ENCODE data around the gene S100PBP.
A peak's percentile ranks its signal among the peaks of the same experiment; 100 is the strongest.

Gene S100PBP

DNA sequence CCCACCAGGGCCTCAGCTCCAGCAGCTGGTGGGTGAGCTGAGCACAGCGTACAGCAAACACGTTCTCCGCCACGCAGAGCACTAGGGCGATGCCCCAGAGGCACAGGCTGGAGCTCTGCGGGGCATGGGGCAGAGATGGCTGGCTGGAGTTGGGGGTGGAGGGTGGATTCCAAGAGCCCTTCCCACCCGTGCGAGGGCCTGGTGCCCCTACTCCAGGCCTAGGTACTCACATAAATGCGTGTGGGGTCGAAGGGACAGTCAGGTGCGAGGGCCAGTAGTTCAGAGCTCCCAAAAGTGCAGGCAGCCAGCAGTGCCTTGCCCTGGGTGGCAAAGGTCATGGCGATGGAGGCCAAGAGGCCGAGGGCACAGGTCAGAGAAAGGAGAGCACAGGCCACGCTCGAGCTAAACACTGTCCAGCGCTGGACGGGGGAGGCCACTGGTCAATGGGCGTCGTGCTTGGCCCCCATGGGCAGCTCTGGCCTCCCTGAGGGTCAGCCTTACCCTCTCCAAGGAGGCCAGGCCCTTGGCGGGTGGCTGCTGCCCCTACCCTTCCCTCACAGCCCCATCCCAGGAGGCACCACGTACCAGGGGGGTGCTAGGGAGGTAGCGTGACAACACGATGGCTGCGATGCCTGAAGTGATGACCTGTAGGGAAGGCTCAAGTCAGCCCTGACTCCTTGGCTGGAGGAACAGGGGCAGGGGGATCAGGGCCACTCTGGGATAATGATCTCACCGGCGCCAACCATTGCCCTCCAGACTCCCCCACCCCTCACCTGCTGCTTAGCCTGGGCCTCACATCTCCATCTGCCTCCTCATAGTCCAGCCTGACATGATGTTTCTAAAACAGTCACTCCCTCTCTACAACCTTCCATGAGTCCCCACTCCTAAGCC lies 78.1 kb downstream of the S100PBP start:
- H3K4me3 ChIP-seq, result no peak overlapping the region
- DNase-seq (ENCODE audit: low spot score in 2 of 2), result no peak
- no peaks in the 10 kb centered on the region for H3K36me3 ChIP-seq (replicated peaks)
- in situ Hi-C loops (cut with MboI; ENCODE audit: low sequenced_read_pairs), result no loop called here
- no peaks in the 10 kb centered on the region; the same call in 1 of the 2 replicates for H3K9me3 ChIP-seq
- peaks cover 7% of the 10 kb centered on the region for H3K4me1 ChIP-seq
- H3K27me3 ChIP-seq (ENCODE audit: low read depth), result no peaks in the 10 kb centered on the region; the same call in 1 of the 2 replicates

DNA sequence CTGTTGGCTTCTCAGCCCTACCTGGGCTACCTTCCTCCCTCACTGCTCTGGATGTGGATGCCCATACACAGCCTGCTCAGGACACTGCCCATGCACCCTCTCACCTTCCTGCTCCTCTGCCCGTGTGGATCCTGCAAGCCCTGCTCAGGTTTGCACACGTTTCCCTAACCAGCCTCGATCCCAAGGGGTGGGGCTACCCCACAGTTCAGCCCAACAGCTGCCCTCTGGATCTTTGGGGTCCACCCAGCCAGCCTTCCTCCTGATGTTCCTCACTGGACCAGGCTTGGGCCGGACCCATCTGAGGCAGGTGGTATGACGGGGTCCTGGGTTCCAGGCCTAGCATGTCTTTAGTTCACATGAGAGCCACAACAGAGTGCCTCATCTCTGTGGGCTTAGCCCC lies 79.0 kb downstream of the S100PBP start:
- no peak for DNase-seq (ENCODE audit: low spot score in 2 of 2)
- H3K4me3 ChIP-seq, result no peak overlapping the region
- no peaks in the 10 kb centered on the region for H3K36me3 ChIP-seq (replicated peaks)
- H3K27me3 ChIP-seq (ENCODE audit: low read depth), result no peaks in the 10 kb centered on the region; the same call in 1 of the 2 replicates
- H3K4me1 ChIP-seq, result peaks cover 9% of the 10 kb centered on the region
- H3K9me3 ChIP-seq, result no peaks in the 10 kb centered on the region; the same call in 1 of the 2 replicates
- in situ Hi-C loops (cut with MboI; ENCODE audit: low sequenced_read_pairs), result no loop called here

DNA sequence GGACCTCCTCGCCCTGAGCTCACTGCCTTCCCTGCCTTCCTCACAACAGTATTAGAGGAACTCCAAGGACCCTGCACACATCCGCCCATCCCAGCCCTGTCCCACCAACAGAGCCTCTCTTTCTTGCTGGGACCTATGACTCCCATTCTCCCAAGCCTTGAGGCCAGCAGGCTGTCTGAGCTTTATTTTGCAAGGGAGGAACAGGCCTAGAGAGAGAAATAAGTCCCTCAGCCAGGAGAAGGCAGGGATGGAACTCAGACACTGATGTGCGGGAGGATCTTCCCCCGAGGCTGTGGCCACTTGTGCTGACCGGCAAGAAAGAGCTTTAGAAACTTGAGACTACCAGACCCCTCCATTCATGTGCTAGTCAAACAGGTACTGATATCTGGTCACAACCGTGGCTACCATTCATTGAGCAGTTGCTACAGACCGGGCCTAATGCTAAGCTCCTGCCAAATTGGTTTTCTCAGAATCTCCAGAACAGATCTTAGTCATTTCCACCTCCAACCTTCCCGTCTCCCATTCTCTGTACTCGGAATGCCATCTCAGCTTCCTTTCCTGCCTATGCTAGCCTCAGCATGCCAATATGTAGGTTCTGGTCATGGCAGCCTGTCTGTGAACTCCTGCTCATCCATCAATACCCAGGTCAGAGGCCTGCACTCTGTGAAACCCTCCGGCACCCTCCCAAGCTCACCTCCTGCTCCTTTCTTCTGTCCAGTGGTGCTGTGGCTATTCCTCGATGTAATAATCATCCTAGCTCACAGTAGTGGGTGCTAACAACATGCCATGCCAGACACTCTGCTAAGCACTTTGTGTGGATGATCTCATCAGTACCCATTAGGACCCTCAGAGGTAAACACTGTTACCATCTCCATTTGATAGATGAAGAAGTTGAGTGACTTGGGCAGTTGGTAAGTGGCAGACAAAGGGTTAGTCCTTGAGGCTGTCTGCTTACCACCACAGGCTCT lies 79.9 kb downstream of the S100PBP start:
- Histone ChIP-seq H3K9me3 (no peaks in the 10 kb centered on the region; the same call in 1 of the 2 replicates), H3K4me3 (no peak overlapping the region), H3K27me3 (ENCODE audit: low read depth) (no peaks in the 10 kb centered on the region), H3K4me1 (peaks cover 10% of the 10 kb centered on the region), H3K36me3 (replicated peaks) (no peaks in the 10 kb centered on the region)
- no peak for DNase-seq (ENCODE audit: low spot score in 2 of 2)
- in situ Hi-C loops (cut with MboI; ENCODE audit: low sequenced_read_pairs), result no loop called here

DNA sequence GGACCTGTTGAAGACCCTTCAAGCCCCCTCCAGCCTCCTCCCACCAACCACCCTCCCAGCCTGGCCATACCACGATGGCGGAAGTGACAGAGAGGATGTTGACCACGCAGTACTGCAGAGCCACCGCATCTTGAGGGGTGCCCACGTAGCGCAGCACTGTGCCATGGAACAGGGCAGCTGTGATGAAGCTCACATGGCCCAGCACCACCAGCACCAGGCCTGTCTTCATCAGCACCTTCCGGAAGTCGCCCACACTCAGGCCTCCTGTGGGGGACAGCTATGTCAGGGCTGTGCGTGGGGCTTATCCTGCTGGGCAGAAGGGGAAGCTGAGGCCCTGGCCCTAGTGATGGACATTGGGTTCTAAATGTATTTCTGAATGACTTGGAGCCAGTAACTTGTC lies 80.6 kb downstream of the S100PBP start:
- Histone ChIP-seq H3K4me1 (peaks cover 6% of the 10 kb centered on the region), H3K9me3 (no peaks in the 10 kb centered on the region), H3K27me3 (ENCODE audit: low read depth) (no peaks in the 10 kb centered on the region), H3K4me3 (no peak overlapping the region), H3K36me3 (replicated peaks) (no peaks in the 10 kb centered on the region)
- no peak for DNase-seq (ENCODE audit: low spot score in 2 of 2)
- in situ Hi-C loops (cut with MboI; ENCODE audit: low sequenced_read_pairs), result no loop called here

DNA sequence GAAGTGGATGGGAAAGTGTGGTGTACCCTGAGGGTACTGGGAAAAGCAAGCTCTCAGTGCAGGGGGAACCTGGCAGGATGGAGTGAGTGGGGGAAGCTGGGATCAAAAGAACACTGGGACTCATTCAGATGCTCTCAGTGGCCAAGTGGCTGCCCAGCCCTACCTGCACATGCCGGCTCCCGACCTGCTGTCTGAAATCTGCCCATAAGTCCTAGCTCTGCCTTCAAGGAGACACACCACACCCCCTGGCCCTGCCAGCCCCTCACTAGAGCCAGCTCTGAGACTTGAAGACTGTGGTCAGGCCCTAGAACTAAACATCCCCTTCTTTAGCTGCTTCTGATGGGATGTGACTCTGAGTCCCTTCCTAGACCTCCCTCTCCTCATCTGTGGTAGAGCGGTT lies 81.5 kb downstream of the S100PBP start:
- no peak for DNase-seq (ENCODE audit: low spot score in 2 of 2)
- H3K36me3 ChIP-seq (replicated peaks), result no peaks in the 10 kb centered on the region
- no peaks in the 10 kb centered on the region for H3K9me3 ChIP-seq
- H3K4me3 ChIP-seq, result no peak overlapping the region
- H3K4me1 ChIP-seq, result peaks cover 6% of the 10 kb centered on the region
- in situ Hi-C loops (cut with MboI; ENCODE audit: low sequenced_read_pairs), result no loop called here
- H3K27me3 ChIP-seq (ENCODE audit: low read depth), result no peaks in the 10 kb centered on the region

DNA sequence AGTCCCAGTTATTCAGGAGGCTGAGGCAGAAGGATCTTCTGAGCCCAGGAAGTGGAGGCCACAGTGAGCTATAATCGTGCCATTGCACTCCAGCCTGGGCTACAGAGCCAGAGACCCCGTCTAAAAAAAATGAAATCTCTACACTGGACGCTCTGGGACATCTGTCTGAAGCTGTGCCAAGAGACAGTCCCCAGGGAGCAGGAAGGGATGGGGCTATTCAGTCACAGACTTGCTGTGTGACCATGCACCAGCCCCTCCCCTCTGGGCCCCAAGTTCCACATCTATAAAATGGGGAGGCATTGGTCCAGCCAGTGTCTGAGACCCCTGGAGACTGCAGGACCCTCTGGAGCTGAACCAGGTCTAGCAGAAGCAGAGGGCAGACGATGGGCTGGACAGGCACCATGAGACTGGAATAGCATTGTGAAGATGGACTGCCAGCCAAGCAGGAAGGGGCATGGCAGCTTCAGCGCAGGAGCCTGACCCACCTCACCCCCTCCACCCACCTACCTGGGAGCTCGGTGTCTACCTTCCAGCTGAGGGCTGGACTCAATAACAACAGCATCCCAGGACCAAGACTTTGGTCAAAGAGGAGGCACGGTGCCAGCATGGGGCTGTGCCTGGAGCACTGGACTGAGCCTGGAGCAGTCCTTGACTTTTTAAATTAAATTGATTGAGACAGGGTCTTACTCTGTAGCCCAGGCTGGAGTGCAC lies 82.3 kb downstream of the S100PBP start:
- DNase-seq (ENCODE audit: low spot score in 2 of 2), result peak in 1 of 2 experiments; percentile 36
- Histone ChIP-seq H3K36me3 (replicated peaks) (no peaks in the 10 kb centered on the region), H3K9me3 (no peaks in the 10 kb centered on the region), H3K4me1 (peaks cover 6% of the 10 kb centered on the region; the same call in 1 of the 2 replicates), H3K4me3 (no peak overlapping the region), H3K27me3 (ENCODE audit: low read depth) (no peaks in the 10 kb centered on the region)
- in situ Hi-C loops (cut with MboI; ENCODE audit: low sequenced_read_pairs), result no loop called here

DNA sequence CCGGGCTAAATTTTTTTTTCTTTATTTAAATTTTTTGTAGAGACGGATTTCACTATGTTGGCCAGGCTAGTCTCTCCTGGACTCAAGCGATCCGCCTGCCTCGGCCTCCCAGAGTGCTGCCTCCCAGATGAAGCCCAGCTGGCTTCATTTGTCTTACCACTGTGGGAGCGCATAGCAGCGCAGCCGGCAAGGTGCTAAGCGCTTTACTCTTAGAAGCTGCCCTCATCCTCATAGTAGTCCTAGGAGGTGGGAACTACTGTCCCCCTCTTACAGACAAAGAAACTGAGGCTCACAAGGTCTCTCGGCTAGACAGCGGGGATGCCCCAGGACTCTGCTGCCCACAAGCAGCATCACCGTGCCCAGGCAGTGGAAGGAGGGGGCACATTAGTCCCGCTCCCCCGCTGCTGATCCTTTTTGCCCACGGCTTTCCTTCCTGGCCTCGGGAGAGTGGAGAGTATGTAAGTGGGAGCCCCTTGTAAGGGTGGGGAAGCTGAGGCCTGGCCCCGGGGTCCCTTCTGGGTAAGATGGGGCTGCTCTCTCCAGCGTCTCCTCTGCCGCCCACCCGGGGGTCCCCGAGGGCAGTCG lies 83.0 kb downstream of the S100PBP start:
- no peaks in the 10 kb centered on the region for H3K9me3 ChIP-seq
- in situ Hi-C loops (cut with MboI; ENCODE audit: low sequenced_read_pairs), result no loop called here
- H3K27me3 ChIP-seq (ENCODE audit: low read depth), result no peaks in the 10 kb centered on the region
- peaks cover 6% of the 10 kb centered on the region; the same call in 1 of the 2 replicates for H3K4me1 ChIP-seq
- no peaks in the 10 kb centered on the region for H3K36me3 ChIP-seq (replicated peaks)
- H3K4me3 ChIP-seq, result peak overlapping the region; percentile 45
- DNase-seq (ENCODE audit: low spot score in 2 of 2), result no peak

DNA sequence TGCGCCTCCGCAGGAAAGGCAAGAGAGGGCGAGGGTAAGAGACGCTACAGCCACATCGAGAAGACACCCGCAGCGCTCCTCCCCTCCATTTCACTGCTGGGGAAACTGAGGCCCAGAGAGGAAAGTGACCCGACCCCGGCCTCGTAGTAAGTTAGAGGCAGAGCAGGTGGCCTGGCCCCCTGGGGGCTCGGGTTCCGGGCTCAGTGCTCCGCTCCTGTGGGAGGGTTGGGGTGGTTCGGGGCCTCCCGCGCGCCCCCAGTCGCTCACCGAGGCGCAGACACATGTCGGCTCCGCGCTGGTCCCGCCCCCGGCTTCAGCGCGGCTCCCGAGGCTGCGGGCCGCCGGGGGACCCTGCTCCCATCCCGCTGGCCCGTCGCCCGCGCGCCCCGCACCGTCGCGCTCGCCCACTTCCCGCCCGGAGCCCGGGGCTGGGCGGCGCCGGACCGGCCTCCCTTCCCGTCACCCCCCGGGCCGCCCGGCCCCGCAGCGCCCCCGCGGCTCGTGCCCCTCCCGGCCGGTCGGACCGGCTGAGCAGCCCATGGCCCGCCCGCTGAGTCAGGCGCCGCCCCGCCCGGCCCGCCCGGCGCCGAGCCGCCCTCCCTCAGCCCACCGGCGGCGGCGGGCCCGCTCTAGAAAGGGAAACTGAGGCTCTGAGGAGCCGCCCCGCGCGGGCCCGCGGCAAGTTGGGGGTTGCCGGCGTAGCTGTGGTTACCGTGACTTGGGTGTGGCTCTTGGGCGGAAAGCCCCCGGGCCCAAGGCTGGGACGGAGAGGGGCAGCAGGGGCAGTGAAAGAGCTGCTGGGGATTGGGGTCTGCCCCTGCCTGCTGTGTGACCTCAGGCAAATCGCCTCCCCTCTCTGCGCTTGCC lies 83.7 kb downstream of the S100PBP start, which contains the start of gene TMEM54:
Gene TMEM54, minus strand, starts transcription at position 434 of the 867 bp plus-strand sequence. Its CDS starts 151 bp downstream, at position 283.
- Histone ChIP-seq H3K4me1 (peaks cover 6% of the 10 kb centered on the region; the same call in 1 of the 2 replicates), H3K27me3 (ENCODE audit: low read depth) (no peaks in the 10 kb centered on the region), H3K36me3 (replicated peaks) (no peaks in the 10 kb centered on the region), H3K4me3 (peak within 1 kb of the TSS; percentile 45), H3K9me3 (no peaks in the 10 kb centered on the region)
- DNase-seq (ENCODE audit: low spot score in 2 of 2), result peak; percentile 19 to 66
- in situ Hi-C loops (cut with MboI; ENCODE audit: low sequenced_read_pairs), result no loop called here

DNA sequence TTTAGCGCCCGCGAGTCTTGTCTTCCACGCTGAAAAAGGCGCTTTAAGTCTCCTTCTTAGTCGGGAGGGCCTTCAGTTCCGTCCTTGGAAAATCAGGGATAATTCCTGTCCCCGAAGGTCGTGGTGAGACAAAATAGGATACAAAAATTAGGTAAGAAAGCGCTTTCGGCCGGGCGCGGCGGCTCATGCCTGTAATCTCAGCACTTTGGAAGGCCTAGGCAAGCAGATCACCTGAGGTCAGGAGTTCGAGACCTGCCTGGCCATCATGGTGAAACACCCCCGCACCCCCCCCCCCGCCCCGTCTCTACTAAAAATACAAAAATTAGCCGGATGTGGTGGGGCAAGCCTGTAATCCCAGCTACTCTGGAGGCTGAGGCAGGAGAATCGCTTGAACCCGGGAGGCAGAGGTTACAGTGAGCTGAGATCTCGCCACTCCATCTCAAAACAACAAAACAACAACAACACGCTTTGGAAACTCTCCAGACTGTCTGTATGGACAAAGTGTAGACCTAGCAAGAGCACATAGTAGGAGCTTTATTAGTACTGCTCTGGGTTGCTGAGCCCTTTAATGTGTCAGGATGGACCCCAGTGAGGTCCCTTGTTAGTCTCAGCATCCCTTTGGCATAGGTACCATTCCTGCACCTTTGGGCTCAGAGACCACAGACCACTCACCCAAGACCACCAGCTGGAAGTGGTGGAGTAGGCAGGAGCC lies 84.5 kb downstream of the S100PBP start:
- in situ Hi-C loops (cut with MboI; ENCODE audit: low sequenced_read_pairs), result no loop called here
- H3K4me1 ChIP-seq, result peaks cover 6% of the 10 kb centered on the region; the same call in 1 of the 2 replicates
- peak overlapping the region; percentile 42 for H3K4me3 ChIP-seq
- no peaks in the 10 kb centered on the region for H3K27me3 ChIP-seq (ENCODE audit: low read depth)
- no peaks in the 10 kb centered on the region for H3K36me3 ChIP-seq (replicated peaks)
- no peaks in the 10 kb centered on the region for H3K9me3 ChIP-seq
- no peak for DNase-seq (ENCODE audit: low spot score in 2 of 2)

DNA sequence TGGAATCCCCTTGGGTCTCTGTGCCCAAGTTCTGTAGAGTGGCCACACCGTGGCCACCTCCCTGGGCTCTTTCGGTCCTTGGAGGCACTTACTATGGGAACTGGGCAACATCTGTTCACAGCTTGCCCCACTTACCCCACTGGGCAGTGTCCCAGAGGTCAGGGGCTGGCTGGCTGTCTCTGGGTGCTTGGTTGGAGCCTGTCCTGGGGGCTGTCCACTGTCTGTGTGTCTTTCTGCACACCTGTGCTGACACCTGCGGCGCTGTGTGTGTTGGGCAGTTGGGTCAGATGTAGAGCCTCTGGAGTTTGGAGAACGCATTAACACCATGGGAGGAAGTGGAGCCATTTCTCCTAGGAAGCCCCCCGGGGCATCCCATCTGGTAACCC lies 85.1 kb downstream of the S100PBP start:
- Histone ChIP-seq H3K4me1 (peaks cover 6% of the 10 kb centered on the region; the same call in 1 of the 2 replicates), H3K9me3 (no peaks in the 10 kb centered on the region), H3K27me3 (ENCODE audit: low read depth) (peaks cover under 1% of the 10 kb centered on the region; the same call in 1 of the 2 replicates), H3K36me3 (replicated peaks) (no peaks in the 10 kb centered on the region), H3K4me3 (no peak overlapping the region)
- DNase-seq (ENCODE audit: low spot score in 2 of 2), result no peak
- in situ Hi-C loops (cut with MboI; ENCODE audit: low sequenced_read_pairs), result no loop called here

DNA sequence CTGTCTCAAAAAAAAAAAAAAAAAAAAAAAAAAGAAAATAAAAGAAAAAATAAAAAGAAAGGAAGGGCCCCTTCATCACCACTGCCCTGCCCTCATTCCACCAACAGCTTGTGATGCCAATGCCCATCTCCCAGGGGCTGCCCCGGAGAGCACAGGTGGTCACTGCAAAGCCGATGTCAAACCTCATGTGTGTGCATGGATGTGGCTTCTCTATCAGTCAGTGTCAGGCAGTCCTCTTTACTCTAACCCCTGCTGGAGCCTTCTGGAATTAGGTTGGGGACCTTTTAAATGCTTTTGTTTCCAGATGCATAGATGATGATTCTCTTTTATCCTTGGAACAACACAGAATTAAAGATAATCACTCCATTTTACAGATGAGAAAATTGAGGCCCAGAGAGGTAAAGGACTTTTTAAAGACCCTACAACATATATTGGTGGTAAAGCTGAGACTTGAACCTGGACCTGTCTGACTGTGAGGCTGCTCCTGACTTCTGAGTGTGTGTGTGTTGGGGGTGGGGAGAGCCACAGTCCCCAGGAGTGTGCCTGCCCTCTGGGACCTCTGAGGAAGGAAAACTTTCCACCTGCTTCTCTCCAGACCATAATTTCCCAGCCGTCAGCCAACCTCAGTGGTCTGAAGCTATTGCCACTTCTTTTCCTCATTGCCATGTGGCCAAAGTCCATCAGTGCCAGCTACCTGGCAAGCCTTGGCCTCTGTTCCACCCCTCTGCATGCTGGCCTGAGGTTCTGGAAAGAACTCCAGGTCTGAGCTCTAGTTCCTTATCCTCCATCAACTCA lies 86.7 kb downstream of the S100PBP start:
- H3K4me3 ChIP-seq, result no peak overlapping the region
- H3K27me3 ChIP-seq (ENCODE audit: low read depth), result peaks cover 2% of the 10 kb centered on the region
- H3K36me3 ChIP-seq (replicated peaks), result no peaks in the 10 kb centered on the region
- H3K9me3 ChIP-seq, result no peaks in the 10 kb centered on the region
- H3K4me1 ChIP-seq, result peaks cover 6% of the 10 kb centered on the region; the same call in 1 of the 2 replicates
- in situ Hi-C loops (cut with MboI; ENCODE audit: low sequenced_read_pairs), result no loop called here
- DNase-seq (ENCODE audit: low spot score in 2 of 2), result no peak
